ENCODE measurements around the gene KCNH2.

DNA sequence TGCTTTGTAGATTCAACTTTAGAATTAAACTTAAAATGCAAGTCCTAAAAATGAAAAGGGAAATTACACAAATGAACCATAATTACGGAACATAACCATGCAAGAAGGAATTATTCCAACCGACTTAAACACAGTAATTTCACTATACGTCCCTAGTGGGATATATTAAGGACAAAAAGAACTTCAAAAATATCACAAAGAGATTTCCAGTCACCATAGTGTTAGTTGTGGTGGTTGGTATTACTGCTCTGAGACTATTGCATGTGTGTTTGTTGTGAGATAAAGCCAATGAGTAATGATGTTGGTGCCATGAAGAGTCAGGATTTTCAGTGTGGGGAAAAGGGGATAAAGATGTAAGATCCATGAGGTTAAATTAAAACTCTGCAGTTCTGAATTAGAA, 49.6 kb downstream of the KCNH2 start:
- TF ChIP-seq, protein P1, sequence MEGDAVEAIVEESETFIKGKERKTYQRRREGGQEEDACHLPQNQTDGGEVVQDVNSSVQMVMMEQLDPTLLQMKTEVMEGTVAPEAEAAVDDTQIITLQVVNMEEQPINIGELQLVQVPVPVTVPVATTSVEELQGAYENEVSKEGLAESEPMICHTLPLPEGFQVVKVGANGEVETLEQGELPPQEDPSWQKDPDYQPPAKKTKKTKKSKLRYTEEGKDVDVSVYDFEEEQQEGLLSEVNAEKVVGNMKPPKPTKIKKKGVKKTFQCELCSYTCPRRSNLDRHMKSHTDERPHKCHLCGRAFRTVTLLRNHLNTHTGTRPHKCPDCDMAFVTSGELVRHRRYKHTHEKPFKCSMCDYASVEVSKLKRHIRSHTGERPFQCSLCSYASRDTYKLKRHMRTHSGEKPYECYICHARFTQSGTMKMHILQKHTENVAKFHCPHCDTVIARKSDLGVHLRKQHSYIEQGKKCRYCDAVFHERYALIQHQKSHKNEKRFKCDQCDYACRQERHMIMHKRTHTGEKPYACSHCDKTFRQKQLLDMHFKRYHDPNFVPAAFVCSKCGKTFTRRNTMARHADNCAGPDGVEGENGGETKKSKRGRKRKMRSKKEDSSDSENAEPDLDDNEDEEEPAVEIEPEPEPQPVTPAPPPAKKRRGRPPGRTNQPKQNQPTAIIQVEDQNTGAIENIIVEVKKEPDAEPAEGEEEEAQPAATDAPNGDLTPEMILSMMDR (IDR thresholded peaks at IDR 0.05), result no peak
- TF ChIP-seq POLR2A (IDR thresholded peaks at IDR 0.05) (no peak), EP300 (IDR thresholded peaks at IDR 0.05) (no peak)
